Lung (tissue), 12 donors: ENCODE data around the gene HDAC4. TPM values are rescaled to one million over a fixed set of nuclear protein-coding genes. Genes with fewer than 3 reads are reported as not detected.

Experiments
- ATAC-seq: fragments of 200-7000 bp; cut with Tn5 transposase; one replicate; pipeline ENCODE4 v1.9.1; 2020; ENCODE audit warnings: moderate number of reproducible peaks; ENCODE audit not compliant: insufficient read depth, low FRiP score
- DNase-seq, 3 donors: peaks; one replicate each; pipeline ENCODE4 v3.0.0-alpha.2; 2013 to 2017
- H3K27ac ChIP-seq, 2 donors: one replicate each; pipeline ENCODE4 v1.5.1; 2013; ENCODE audit warnings: mild to moderate bottlenecking in 2 of 2, moderate library complexity in 2 of 2, control low read depth in 1 of 2, inconsistent platforms in 1 of 2, low read depth in 1 of 2, low read length in 1 of 2
- H3K27me3 ChIP-seq, 3 donors: one replicate each; pipeline ENCODE4 v1.5.1; 2013; ENCODE audit warnings: low read length in 2 of 3; ENCODE audit not compliant: control insufficient read depth in 3 of 3, insufficient read depth in 3 of 3
- H3K36me3 ChIP-seq, 4 donors: one replicate each; pipeline ENCODE4 v1.5.1; 2013; ENCODE audit warnings: low read length in 4 of 4, mild to moderate bottlenecking in 1 of 4, moderate library complexity in 1 of 4; ENCODE audit not compliant: control insufficient read depth in 4 of 4, insufficient read depth in 4 of 4
- H3K4me1 ChIP-seq, 5 donors: one replicate each; pipeline ENCODE4 v1.5.1; 2013; ENCODE audit warnings: low read length in 5 of 5, mild to moderate bottlenecking in 2 of 5, moderate library complexity in 1 of 5; ENCODE audit not compliant: control insufficient read depth in 5 of 5, insufficient read depth in 5 of 5
- H3K4me3 ChIP-seq: one replicate; pipeline ENCODE4 v1.5.1; 2013; ENCODE audit warnings: mild to moderate bottlenecking, control low read depth, moderate library complexity
- H3K9ac ChIP-seq, 2 donors: one replicate each; pipeline ENCODE4 v1.5.1; 2013; ENCODE audit warnings: low read length in 2 of 2, control low read depth in 1 of 2; ENCODE audit not compliant: insufficient read depth in 1 of 2
- H3K9me3 ChIP-seq, 4 donors: one replicate each; pipeline ENCODE4 v1.5.1; 2013; ENCODE audit warnings: low read length in 3 of 4, mild to moderate bottlenecking in 1 of 4, moderate library complexity in 1 of 4; ENCODE audit not compliant: control insufficient read depth in 4 of 4, insufficient read depth in 3 of 4
- WGBS, 2 donors: extraction: QIAGEN DNeasy Blood & Tissue Kit; methylation state at CpG; one replicate each; pipeline ENCODE4 v1.1.7; 2013; 5-methylcytosine and 5-hydroxymethylcytosine counted together
- polyA plus RNA-seq, 2 donors: library from polyadenylated mRNA; stranded (reverse); fragments of 200-250 nt; gene quantifications; one replicate each; pipeline ENCODE4 v1.2.1, GENCODE V29; 2013
- total RNA-seq, 2 donors: library from RNA; depleted of rRNA in 1 of 2; stranded (reverse); fragments of >200 nt in 1 of 2; gene quantifications; one replicate each; pipeline ENCODE4 v1.2.1, GENCODE V29; 2014 to 2021
- TF ChIP-seq, protein P1 (sequence below): IDR thresholded peaks from 2 replicates; pipeline ENCODE4 v1.5.1; 2012; ENCODE audit warnings: mild to moderate bottlenecking; ENCODE audit errors: control extremely low read depth, extremely low read depth
- donor health status: control.
- donor health status: control.
- donor health status: Bipolar disorder and iron deficiency.
- donor health status: healthy.
- donor health status: DM: yes; HTN: yes; CAD: no.

Gene HDAC4
- total and polyA plus RNA-seq, 4 donors = 6.9 to 47.7 (median 20.7) TPM

DNA sequence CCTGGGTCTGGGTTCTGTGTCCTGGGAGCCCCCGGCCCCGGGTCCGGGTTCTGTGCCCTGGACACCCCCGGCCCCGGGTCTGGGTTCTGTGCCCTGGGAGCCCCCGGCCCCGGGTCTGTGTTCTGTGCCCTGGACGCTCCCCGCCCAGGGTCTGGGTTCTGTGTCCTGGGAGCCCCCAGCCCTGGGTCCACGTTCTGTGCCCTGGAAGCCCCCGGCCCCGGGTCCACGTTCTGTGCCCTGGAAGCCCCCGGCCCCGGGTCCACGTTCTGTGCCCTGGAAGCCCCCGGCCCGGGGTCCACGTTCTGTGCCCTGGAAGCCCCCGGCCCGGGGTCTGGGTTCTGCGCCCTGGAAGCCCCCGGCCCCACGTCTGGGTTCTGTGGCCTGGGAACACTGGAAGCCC is 299.0 kb downstream of the HDAC4 start:
- no peak overlapping the region for H3K4me3 ChIP-seq
- 96% methylated on average over 23 to 24 of the region's 24 CpGs for WGBS, 2 donors
- H3K4me1 ChIP-seq = no peaks in the 10 kb centered on the region
- no peaks in the 10 kb centered on the region for H3K27me3 ChIP-seq
- H3K36me3 ChIP-seq = peaks cover 2 to 60% (median 11%) of the 10 kb centered on the region in 4 donors
- no peak overlapping the region for H3K27ac ChIP-seq
- H3K9ac ChIP-seq = no peak overlapping the region
- TF ChIP-seq, protein P1, sequence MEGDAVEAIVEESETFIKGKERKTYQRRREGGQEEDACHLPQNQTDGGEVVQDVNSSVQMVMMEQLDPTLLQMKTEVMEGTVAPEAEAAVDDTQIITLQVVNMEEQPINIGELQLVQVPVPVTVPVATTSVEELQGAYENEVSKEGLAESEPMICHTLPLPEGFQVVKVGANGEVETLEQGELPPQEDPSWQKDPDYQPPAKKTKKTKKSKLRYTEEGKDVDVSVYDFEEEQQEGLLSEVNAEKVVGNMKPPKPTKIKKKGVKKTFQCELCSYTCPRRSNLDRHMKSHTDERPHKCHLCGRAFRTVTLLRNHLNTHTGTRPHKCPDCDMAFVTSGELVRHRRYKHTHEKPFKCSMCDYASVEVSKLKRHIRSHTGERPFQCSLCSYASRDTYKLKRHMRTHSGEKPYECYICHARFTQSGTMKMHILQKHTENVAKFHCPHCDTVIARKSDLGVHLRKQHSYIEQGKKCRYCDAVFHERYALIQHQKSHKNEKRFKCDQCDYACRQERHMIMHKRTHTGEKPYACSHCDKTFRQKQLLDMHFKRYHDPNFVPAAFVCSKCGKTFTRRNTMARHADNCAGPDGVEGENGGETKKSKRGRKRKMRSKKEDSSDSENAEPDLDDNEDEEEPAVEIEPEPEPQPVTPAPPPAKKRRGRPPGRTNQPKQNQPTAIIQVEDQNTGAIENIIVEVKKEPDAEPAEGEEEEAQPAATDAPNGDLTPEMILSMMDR = no peak
- no peak for DNase-seq
- H3K9me3 ChIP-seq = no peaks in the 10 kb centered on the region
- ATAC-seq = no peak

DNA sequence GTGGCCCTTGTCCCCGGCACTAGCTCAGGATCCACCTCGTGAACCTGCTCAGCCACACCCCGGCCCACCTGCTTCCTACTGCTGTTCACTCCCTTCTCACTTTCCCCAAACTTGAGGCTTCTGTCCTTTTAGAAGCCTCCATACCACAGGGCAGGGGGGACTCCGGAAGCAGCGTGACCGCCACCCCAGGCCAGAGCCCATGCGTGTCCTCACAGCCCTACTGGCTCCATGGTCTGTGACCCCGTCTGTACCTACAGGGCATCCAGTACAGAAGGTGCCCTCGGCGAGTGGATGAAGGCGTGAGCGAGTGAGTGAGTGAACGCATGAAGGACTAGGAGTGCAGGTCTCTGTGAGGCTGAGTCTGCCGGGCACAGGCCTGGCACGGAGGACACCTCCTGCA is 299.7 kb downstream of the HDAC4 start:
- Histone ChIP-seq H3K36me3 (peaks cover 2 to 55% (median 11%) of the 10 kb centered on the region in 4 donors), H3K9ac (no peak overlapping the region), H3K4me3 (no peak overlapping the region), H3K27me3 (no peaks in the 10 kb centered on the region), H3K27ac (no peak overlapping the region), H3K4me1 (no peaks in the 10 kb centered on the region), H3K9me3 (no peaks in the 10 kb centered on the region)
- TF ChIP-seq, protein P1 = no peak
- no peak for ATAC-seq
- WGBS, 2 donors = 98% methylated on average over 15 of the region's 15 CpGs
- no peak for DNase-seq

DNA sequence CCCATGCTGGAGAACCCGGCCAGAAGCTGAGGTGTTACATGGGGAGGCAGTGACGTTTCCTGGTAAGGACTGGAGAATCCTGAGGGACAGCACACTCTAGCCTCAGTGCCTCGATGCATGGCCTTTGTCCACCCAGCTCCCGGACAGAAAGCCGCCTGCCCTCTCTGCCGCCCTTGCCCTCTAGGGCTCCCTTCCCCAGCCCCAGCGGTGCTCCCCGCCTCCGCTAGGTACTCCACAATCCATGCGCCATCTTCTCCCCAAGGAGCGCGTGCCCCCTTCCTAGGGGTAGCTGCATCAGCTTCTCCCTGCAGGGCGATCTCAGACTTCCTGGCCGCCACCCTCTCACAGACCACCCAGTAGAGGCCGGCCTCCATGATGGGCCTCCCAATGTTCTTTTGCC is 301.3 kb downstream of the HDAC4 start:
- no peaks in the 10 kb centered on the region for H3K27me3 ChIP-seq
- H3K4me3 ChIP-seq = no peak overlapping the region
- TF ChIP-seq, protein P1 = no peak
- 95 to 97% methylated on average over 15 of the region's 15 CpGs for WGBS, 2 donors
- ATAC-seq = no peak
- H3K4me1 ChIP-seq = no peaks in the 10 kb centered on the region
- H3K27ac ChIP-seq = no peak overlapping the region
- H3K9ac ChIP-seq = no peak overlapping the region
- H3K36me3 ChIP-seq = peaks cover 2 to 55% (median 7%) of the 10 kb centered on the region in 4 donors
- DNase-seq = no peak
- no peaks in the 10 kb centered on the region for H3K9me3 ChIP-seq

DNA sequence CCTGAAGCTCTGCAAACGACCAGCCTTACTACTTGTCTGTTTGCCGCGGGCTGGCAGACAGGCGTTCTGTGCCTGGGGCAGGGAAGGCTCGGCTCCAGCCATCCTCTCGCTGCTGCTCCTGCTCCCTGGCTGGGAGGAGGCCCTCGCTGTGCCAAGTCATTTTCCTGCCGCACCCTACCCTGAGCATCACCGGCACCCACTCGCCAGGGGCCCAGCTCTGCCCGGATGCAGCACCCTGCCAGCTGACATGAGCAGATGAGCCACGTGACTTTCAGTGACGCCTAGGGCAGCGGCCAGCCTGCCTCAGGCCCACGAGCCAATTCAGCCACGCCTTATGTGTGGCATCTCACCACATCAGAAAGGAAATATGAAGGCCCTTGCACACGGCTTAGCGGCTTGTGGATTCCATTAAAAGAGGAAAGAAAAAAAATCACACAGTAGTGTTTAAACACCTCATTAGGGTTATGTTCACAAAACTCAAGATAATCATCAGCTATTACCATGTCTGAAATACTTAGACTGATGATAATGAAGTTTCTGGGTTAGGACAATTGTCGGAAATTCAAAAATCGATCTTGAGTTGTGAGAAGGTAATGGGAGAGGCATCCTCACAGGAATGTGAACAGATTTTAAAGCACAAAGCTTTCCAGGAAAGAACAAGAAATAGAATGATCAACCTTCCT is 302.4 kb downstream of the HDAC4 start:
- Histone ChIP-seq H3K9me3 (no peaks in the 10 kb centered on the region), H3K9ac (no peak overlapping the region), H3K36me3 (peaks cover 2 to 61% (median 7%) of the 10 kb centered on the region in 4 donors), H3K27ac (no peak overlapping the region), H3K4me1 (no peaks in the 10 kb centered on the region), H3K4me3 (no peak overlapping the region), H3K27me3 (no peaks in the 10 kb centered on the region)
- ATAC-seq = no peak
- TF ChIP-seq, protein P1 = no peak
- WGBS, 2 donors = 81 to 82% methylated on average over 20 of the region's 20 CpGs
- no peak for DNase-seq
